ENCODE results near the gene CD5L.

DNA sequence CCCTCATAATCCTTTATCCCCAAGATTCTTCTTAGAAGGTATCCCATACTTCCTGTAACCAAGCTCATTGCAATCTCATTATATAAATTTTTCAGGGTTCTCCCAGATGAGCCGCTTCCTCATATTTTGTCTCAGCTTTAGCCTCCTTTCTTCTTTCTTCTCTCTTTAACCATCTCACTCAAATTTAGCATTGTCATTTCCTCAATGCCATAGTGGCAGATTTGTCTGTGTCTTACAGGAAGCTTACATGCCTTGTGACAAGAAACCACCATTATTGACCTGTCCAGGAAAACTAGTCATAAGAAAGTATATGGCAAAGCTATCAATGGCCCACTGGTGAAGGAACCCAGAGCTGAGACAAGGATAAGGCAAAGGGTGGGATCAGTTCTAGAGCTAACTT lies 58.7 kb downstream of the CD5L start:
- no peak for TF ChIP-seq POLR2A (IDR thresholded peaks at IDR 0.05)
- TF ChIP-seq EP300 (IDR thresholded peaks at IDR 0.05) = no peak

All from sigmoid colon (tissue), 4 donors.